Stomach (tissue), 4 donors: ENCODE data around the gene RAB31.

Experiments
- EP300 ChIP-seq: sonication (generic); formaldehyde crosslinking; IDR thresholded peaks from one replicate; pipeline ENCODE4 v1.6.1; 2017; ENCODE audit warnings: antibody characterized with exemption
- POLR2A ChIP-seq, 4 donors: fragments of 450-650 bp; IDR thresholded peaks; one replicate each; pipeline ENCODE4 v1.6.1; 2016; ENCODE audit warnings: antibody characterized with exemption in 4 of 4, control low read depth in 2 of 4, mild to moderate bottlenecking in 1 of 4, moderate library complexity in 1 of 4
- POLR2AphosphoS5 ChIP-seq, 3 donors: sonication (generic); formaldehyde crosslinking; IDR thresholded peaks; one replicate each; pipeline ENCODE4 v1.6.1; 2016; ENCODE audit warnings: antibody characterized with exemption in 3 of 3
- TF ChIP-seq, protein P1 (sequence below), 7 experiments: fragments of 450-650 bp in 4 of 7; fragments of 200-600 bp in 3 of 7; sonication (generic) in 3 of 7; IDR thresholded peaks; one replicate each; pipeline ENCODE4 v1.5.1; 2016 to 2019; ENCODE audit warnings: antibody characterized with exemption in 7 of 7, control low read depth in 2 of 7, mild to moderate bottlenecking in 1 of 7

DNA sequence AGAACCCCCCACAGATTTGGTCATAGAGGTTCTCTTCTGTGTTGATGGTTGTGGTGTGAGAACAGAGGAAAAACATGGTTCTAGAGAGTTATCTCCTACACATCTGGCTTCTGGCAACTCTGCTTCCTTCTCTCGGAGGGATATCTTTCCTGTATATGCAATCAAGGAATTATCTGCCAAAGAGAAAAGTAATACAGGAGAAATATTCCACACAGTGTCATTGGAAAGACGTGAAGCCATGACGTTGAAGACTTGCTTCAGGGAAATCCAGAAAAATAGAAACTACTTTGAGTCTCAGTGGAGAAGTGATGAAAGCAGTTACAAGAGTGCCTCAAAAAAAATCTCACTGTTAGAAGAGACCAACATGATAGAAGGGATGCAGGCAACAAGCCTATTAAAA is 78.5 kb downstream of the RAB31 start:
- TF ChIP-seq, protein P1, sequence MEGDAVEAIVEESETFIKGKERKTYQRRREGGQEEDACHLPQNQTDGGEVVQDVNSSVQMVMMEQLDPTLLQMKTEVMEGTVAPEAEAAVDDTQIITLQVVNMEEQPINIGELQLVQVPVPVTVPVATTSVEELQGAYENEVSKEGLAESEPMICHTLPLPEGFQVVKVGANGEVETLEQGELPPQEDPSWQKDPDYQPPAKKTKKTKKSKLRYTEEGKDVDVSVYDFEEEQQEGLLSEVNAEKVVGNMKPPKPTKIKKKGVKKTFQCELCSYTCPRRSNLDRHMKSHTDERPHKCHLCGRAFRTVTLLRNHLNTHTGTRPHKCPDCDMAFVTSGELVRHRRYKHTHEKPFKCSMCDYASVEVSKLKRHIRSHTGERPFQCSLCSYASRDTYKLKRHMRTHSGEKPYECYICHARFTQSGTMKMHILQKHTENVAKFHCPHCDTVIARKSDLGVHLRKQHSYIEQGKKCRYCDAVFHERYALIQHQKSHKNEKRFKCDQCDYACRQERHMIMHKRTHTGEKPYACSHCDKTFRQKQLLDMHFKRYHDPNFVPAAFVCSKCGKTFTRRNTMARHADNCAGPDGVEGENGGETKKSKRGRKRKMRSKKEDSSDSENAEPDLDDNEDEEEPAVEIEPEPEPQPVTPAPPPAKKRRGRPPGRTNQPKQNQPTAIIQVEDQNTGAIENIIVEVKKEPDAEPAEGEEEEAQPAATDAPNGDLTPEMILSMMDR (IDR thresholded peaks at IDR 0.05) = no peak
- TF ChIP-seq POLR2AphosphoS5 (IDR thresholded peaks at IDR 0.05) (no peak), EP300 (no peak), POLR2A (IDR thresholded peaks at IDR 0.05) (no peak)
